Neural cell (in vitro differentiated cells): ENCODE data around the gene PPARG. TPM values are rescaled to one million over a fixed set of nuclear protein-coding genes. Genes with fewer than 3 reads are reported as not detected.

ENCODE experiments used
- H2AFZ ChIP-seq: fragments of 200-600, 300-800 bp; sonication (generic), shearing (Covaris generic); 2 replicates; pipeline ENCODE4 v1.6.0; 2014; ENCODE audit warnings: low read depth, mild to moderate bottlenecking, antibody characterized with exemption, low read length, moderate library complexity
- H3F3A ChIP-seq: fragments of 200-600 bp; shearing (Covaris generic); 2 replicates; pipeline ENCODE4 v1.6.1; 2016; ENCODE audit warnings: mild to moderate bottlenecking, moderate library complexity, mixed read lengths, antibody characterized with exemption, low read length; ENCODE audit not compliant: insufficient read depth, poor library complexity, severe bottlenecking
- H3K27ac ChIP-seq: fragments of 200-600, 300-800 bp; sonication (generic), shearing (Covaris generic); 2 replicates; pipeline ENCODE4 v1.5.1; 2014; ENCODE audit warnings: mild to moderate bottlenecking, low read length, moderate library complexity
- H3K27me3 ChIP-seq: fragments of 300-800, 200-600 bp; sonication (generic), shearing (Covaris generic); 2 replicates; pipeline ENCODE4 v1.6.0; 2014; ENCODE audit warnings: mild to moderate bottlenecking, low read depth, low read length, moderate library complexity; ENCODE audit not compliant: insufficient read depth
- H3K36me3 ChIP-seq: fragments of 300-800, 200-600 bp; sonication (generic), shearing (Covaris generic); 2 replicates; pipeline ENCODE4 v1.5.1; 2014; ENCODE audit warnings: mild to moderate bottlenecking, antibody characterized with exemption, low read length, moderate library complexity; ENCODE audit not compliant: insufficient read depth
- H3K4me2 ChIP-seq: fragments of 300-800, 200-600 bp; sonication (generic), shearing (Covaris generic); 2 replicates; pipeline ENCODE4 v1.6.0; 2014; ENCODE audit warnings: mild to moderate bottlenecking, low read length
- H3K4me3 ChIP-seq: fragments of 300-800, 200-600 bp; sonication (generic), shearing (Covaris generic); 2 replicates; pipeline ENCODE4 v1.5.1; 2014; ENCODE audit warnings: mild to moderate bottlenecking, low read length, moderate library complexity
- H3K79me2 ChIP-seq: fragments of 200-600 bp; shearing (Covaris generic); replicated peaks from 2 replicates; pipeline ENCODE4 v1.6.0; 2014; ENCODE audit warnings: mild to moderate bottlenecking, low read length, moderate library complexity; ENCODE audit not compliant: insufficient read depth
- H3K9ac ChIP-seq: fragments of 300-800, 200-600 bp; sonication (generic), shearing (Covaris generic); 2 replicates; pipeline ENCODE4 v1.6.1; 2016; ENCODE audit warnings: mild to moderate bottlenecking, low read length, mixed read lengths
- H3K9me2 ChIP-seq: fragments of 200-600 bp; shearing (Covaris generic); 2 replicates; pipeline ENCODE4 v1.6.1; 2016; ENCODE audit warnings: mild to moderate bottlenecking, low read length, mixed read lengths; ENCODE audit not compliant: insufficient read depth
- H3K9me3 ChIP-seq: fragments of 200-600, 300-800 bp; sonication (generic), shearing (Covaris generic); 2 replicates; pipeline ENCODE4 v1.6.1; 2016; ENCODE audit warnings: mild to moderate bottlenecking, mixed run types, low read length, moderate library complexity, mixed read lengths
- H4K20me1 ChIP-seq: fragments of 200-600 bp; shearing (Covaris generic); 2 replicates; pipeline ENCODE4 v1.6.1; 2016; ENCODE audit warnings: mild to moderate bottlenecking, mixed run types; ENCODE audit not compliant: insufficient read depth
- EP300 ChIP-seq: fragments of 450-650 bp; conservative IDR thresholded peaks from 2 replicates; pipeline ENCODE4 v1.6.1; 2014; ENCODE audit warnings: antibody characterized with exemption, mild to moderate bottlenecking, moderate library complexity; ENCODE audit not compliant: poor library complexity, severe bottlenecking
- EZH2 ChIP-seq: fragments of 200-600, 300-800 bp; shearing (Covaris generic), sonication (generic); IDR thresholded peaks from 2 replicates; pipeline ENCODE4 v1.6.1; 2014; ENCODE audit warnings: antibody characterized with exemption, low read length, borderline replicate concordance, mild to moderate bottlenecking; ENCODE audit not compliant: insufficient read depth, poor library complexity, severe bottlenecking
- MXI1 ChIP-seq: fragments of 450-650 bp; conservative IDR thresholded peaks from 2 replicates; pipeline ENCODE4 v1.6.1; 2014; ENCODE audit warnings: antibody characterized with exemption, mild to moderate bottlenecking; ENCODE audit not compliant: poor library complexity, severe bottlenecking
- POLR2AphosphoS5 ChIP-seq: IDR thresholded peaks from 2 replicates; pipeline ENCODE4 v1.6.1; 2012
- RAD21 ChIP-seq: fragments of 450-650 bp; conservative IDR thresholded peaks from 2 replicates; pipeline ENCODE4 v1.6.1; 2014; ENCODE audit warnings: antibody characterized with exemption, mild to moderate bottlenecking, moderate library complexity
- SMC3 ChIP-seq: fragments of 450-650 bp; conservative IDR thresholded peaks from 2 replicates; pipeline ENCODE4 v1.6.1; 2014; ENCODE audit warnings: antibody characterized with exemption, mild to moderate bottlenecking, moderate library complexity; ENCODE audit not compliant: poor library complexity
- TAF1 ChIP-seq: IDR thresholded peaks from 2 replicates; pipeline ENCODE4 v1.6.1; 2012; ENCODE audit warnings: low read depth
- polyA plus RNA-seq: library from polyadenylated mRNA; depleted of rRNA; stranded (reverse); fragments of >200 nt; gene quantifications from 2 replicates; pipeline ENCODE4 v1.2.3, GENCODE V29; 2014
- TF ChIP-seq, protein P1 (sequence below): IDR thresholded peaks from 2 replicates; pipeline ENCODE4 v1.6.1; 2012; ENCODE audit warnings: borderline replicate concordance
- TF ChIP-seq, protein P2 (sequence below): fragments of 450-650 bp; IDR thresholded peaks from 2 replicates; pipeline ENCODE4 v1.5.1; 2014; ENCODE audit warnings: antibody characterized with exemption, mild to moderate bottlenecking, moderate library complexity; ENCODE audit not compliant: poor library complexity, severe bottlenecking

The PPARG gene
- polyA plus RNA-seq, 1 donor from 2014 or later = 0.35 TPM

DNA sequence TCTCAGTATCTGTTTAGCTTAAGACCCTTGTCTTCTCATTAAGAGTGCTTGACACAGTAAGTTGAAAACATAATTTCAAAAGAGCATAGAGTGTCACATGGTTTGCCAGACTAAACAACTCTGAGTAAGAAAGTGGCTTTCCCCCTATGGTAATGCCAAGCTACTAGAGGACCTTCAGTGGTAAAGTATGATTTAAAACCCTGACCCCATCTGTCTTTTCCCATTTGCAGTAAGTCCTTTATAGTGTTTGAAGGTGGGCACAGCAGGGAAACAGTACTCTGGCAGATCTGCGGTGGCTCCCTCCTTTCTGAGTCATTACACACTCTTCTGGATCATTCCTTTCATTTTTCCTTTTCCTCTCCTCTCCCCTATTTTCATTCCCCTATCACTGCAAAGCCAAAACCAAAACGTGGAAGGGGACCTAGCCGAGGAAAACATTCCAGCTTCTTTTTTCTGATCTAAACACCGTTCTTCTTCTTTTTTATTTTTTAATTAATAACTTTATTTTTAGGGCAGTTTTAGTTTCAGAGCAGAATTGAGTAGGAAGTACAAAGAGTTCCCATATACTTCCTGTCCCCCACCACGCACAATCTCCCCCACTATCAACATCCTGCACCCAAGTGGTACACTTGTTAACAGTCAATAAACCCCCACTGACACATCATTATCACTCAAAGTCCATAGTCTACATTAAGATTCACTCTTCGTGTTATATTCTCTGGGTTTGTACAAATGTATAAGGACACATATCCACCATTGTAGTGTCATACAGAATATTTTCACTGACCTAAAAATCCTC is 74.7 kb downstream of the PPARG start:
- H3K4me3 ChIP-seq = no peak overlapping the region
- H3F3A ChIP-seq = no peaks in the 10 kb centered on the region
- H3K27me3 ChIP-seq = no peaks in the 10 kb centered on the region
- H3K36me3 ChIP-seq = no peaks in the 10 kb centered on the region
- TF ChIP-seq MXI1 (no peak), SMC3 (no peak), EZH2 (no peak), POLR2AphosphoS5 (no peak), TAF1 (no peak), EP300 (no peak), RAD21 (no peak)
- TF ChIP-seq, protein P1, sequence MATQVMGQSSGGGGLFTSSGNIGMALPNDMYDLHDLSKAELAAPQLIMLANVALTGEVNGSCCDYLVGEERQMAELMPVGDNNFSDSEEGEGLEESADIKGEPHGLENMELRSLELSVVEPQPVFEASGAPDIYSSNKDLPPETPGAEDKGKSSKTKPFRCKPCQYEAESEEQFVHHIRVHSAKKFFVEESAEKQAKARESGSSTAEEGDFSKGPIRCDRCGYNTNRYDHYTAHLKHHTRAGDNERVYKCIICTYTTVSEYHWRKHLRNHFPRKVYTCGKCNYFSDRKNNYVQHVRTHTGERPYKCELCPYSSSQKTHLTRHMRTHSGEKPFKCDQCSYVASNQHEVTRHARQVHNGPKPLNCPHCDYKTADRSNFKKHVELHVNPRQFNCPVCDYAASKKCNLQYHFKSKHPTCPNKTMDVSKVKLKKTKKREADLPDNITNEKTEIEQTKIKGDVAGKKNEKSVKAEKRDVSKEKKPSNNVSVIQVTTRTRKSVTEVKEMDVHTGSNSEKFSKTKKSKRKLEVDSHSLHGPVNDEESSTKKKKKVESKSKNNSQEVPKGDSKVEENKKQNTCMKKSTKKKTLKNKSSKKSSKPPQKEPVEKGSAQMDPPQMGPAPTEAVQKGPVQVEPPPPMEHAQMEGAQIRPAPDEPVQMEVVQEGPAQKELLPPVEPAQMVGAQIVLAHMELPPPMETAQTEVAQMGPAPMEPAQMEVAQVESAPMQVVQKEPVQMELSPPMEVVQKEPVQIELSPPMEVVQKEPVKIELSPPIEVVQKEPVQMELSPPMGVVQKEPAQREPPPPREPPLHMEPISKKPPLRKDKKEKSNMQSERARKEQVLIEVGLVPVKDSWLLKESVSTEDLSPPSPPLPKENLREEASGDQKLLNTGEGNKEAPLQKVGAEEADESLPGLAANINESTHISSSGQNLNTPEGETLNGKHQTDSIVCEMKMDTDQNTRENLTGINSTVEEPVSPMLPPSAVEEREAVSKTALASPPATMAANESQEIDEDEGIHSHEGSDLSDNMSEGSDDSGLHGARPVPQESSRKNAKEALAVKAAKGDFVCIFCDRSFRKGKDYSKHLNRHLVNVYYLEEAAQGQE = no peak
- TF ChIP-seq, protein P2, sequence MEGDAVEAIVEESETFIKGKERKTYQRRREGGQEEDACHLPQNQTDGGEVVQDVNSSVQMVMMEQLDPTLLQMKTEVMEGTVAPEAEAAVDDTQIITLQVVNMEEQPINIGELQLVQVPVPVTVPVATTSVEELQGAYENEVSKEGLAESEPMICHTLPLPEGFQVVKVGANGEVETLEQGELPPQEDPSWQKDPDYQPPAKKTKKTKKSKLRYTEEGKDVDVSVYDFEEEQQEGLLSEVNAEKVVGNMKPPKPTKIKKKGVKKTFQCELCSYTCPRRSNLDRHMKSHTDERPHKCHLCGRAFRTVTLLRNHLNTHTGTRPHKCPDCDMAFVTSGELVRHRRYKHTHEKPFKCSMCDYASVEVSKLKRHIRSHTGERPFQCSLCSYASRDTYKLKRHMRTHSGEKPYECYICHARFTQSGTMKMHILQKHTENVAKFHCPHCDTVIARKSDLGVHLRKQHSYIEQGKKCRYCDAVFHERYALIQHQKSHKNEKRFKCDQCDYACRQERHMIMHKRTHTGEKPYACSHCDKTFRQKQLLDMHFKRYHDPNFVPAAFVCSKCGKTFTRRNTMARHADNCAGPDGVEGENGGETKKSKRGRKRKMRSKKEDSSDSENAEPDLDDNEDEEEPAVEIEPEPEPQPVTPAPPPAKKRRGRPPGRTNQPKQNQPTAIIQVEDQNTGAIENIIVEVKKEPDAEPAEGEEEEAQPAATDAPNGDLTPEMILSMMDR = no peak
- H3K27ac ChIP-seq = no peak overlapping the region
- no peak overlapping the region for H3K4me2 ChIP-seq
- no peak overlapping the region for H2AFZ ChIP-seq
- no peaks in the 10 kb centered on the region for H4K20me1 ChIP-seq
- no peaks in the 10 kb centered on the region for H3K9me3 ChIP-seq
- H3K79me2 ChIP-seq = no peaks in the 10 kb centered on the region
- H3K9me2 ChIP-seq = no peaks in the 10 kb centered on the region
- H3K9ac ChIP-seq = no peak overlapping the region

DNA sequence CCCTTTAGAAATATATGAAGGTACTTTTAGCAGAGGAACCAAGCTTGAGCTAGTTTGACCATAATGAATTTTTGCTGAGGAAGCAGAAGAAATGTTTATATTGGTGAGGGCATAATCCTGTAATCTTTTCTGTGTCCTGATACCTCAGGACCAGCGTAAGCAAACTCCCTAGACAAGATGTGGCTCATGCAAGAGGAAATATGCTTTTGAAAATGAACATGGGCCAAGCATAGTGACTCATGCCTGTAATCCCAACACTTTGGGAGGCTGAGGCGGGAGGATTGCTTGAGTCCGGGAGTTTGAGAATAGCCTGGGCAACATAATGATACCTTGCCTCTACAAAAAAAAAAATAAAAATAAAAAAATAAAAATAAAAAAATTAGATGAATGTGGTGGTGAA is 78.5 kb downstream of the PPARG start:
- Histone ChIP-seq H3K4me2 (no peak overlapping the region), H3K27ac (no peak overlapping the region), H3K9me2 (no peaks in the 10 kb centered on the region)

More for the DNA sequence above, 78.5 kb downstream of the PPARG start:
- no peak overlapping the region for H3K9ac ChIP-seq
- no peaks in the 10 kb centered on the region for H3K27me3 ChIP-seq
- no peaks in the 10 kb centered on the region for H3K36me3 ChIP-seq
- no peak overlapping the region for H2AFZ ChIP-seq
- no peaks in the 10 kb centered on the region for H3K79me2 ChIP-seq
- no peak overlapping the region for H3K4me3 ChIP-seq
- no peaks in the 10 kb centered on the region for H3K9me3 ChIP-seq
- TF ChIP-seq TAF1 (no peak), MXI1 (no peak), EP300 (no peak), SMC3 (no peak), EZH2 (no peak), POLR2AphosphoS5 (no peak), RAD21 (no peak)
- TF ChIP-seq, protein P2 = no peak
- TF ChIP-seq, protein P1 = no peak
- H3F3A ChIP-seq = no peaks in the 10 kb centered on the region
- no peaks in the 10 kb centered on the region for H4K20me1 ChIP-seq
